ENCODE measurements around the gene TBL1XR1. TPM values are rescaled to one million over a fixed set of nuclear protein-coding genes. Genes with fewer than 3 reads are reported as not detected.
A peak's percentile ranks its signal among the peaks of the same experiment; 100 is the strongest.

Gene TBL1XR1
- total RNA-seq, 1 donor from 2014 or later, result 372 TPM

DNA sequence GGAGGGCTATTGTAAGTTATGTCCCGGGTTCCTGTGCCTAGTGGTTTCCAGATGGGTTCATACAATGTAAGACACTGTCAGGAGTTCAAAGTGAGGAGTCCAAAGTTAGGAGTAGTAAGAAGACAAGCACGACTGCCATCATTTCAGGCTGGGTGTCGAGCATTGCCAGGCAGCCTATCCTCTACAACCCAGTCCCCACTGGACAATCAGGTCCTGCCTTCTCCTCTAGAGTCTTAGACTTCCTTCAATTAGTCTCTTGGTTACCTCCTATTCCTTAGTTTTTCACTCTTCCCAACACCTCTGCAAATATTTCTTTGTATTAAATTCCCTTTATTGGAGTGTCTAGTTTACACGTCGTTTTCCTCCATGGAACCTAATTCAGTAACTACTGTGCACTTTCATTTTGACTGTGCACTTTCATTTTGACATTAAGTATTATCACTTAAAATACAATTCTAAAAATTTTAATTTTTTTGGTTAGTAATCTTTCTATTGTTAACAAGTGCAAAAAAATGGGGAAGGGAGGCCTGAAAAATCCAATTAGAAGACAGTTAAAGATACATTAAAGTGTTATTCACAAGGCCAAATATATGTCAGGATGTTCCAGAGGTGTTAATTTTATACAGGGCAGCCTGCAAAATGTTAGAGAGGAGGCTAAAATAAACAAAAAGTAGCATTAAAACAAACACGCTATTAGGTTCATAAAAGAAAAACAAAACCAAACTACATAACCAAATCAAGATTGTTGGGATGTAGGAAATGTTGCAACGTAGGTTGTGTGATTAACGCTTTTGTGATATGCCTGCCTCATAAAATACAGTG is 155.3 kb downstream of the TBL1XR1 start:
- TF ChIP-seq, protein P1, sequence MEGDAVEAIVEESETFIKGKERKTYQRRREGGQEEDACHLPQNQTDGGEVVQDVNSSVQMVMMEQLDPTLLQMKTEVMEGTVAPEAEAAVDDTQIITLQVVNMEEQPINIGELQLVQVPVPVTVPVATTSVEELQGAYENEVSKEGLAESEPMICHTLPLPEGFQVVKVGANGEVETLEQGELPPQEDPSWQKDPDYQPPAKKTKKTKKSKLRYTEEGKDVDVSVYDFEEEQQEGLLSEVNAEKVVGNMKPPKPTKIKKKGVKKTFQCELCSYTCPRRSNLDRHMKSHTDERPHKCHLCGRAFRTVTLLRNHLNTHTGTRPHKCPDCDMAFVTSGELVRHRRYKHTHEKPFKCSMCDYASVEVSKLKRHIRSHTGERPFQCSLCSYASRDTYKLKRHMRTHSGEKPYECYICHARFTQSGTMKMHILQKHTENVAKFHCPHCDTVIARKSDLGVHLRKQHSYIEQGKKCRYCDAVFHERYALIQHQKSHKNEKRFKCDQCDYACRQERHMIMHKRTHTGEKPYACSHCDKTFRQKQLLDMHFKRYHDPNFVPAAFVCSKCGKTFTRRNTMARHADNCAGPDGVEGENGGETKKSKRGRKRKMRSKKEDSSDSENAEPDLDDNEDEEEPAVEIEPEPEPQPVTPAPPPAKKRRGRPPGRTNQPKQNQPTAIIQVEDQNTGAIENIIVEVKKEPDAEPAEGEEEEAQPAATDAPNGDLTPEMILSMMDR (IDR thresholded peaks at IDR 0.05), result no peak
- intact Hi-C loops (cut with micrococcal nuclease), result no loop called here

GRCh38 chr3:177041021-177041729 is 156.1 kb downstream of the TBL1XR1 start:
- Mint-ChIP-seq H3K9me3 (peaks cover 5% of the 10 kb centered on the region), H3K4me3 (no peak overlapping the region), H3K4me1 (peaks cover 23% of the 10 kb centered on the region), H3K27ac (no peak overlapping the region), H3K36me3 (ENCODE audit: low read depth) (peaks cover 85% of the 10 kb centered on the region), H3K27me3 (no peaks in the 10 kb centered on the region)
- CTCF ChIA-PET, result no interaction called here
- POLR2A ChIA-PET, result no interaction called here
- TF ChIP-seq, protein P1 (IDR thresholded peaks at IDR 0.05), result no peak
- ATAC-seq (ENCODE audit: low read depth) (no peak), DNase-seq (no peak)
- intact Hi-C loops (cut with micrococcal nuclease), result no loop called here

More for the DNA sequence above, 155.3 kb downstream of the TBL1XR1 start:
- H3K27ac Mint-ChIP-seq, result no peak overlapping the region
- ChIA-PET POLR2A (no interaction called here), CTCF (no interaction called here)
- ATAC-seq (ENCODE audit: low read depth) (no peak), DNase-seq (no peak)
- no peak overlapping the region for H3K4me3 Mint-ChIP-seq
- peaks cover 85% of the 10 kb centered on the region for H3K36me3 Mint-ChIP-seq (ENCODE audit: low read depth)
- H3K9me3 Mint-ChIP-seq, result peaks cover 5% of the 10 kb centered on the region
- H3K4me1 Mint-ChIP-seq, result peaks cover 16% of the 10 kb centered on the region
- no peaks in the 10 kb centered on the region for H3K27me3 Mint-ChIP-seq

DNA sequence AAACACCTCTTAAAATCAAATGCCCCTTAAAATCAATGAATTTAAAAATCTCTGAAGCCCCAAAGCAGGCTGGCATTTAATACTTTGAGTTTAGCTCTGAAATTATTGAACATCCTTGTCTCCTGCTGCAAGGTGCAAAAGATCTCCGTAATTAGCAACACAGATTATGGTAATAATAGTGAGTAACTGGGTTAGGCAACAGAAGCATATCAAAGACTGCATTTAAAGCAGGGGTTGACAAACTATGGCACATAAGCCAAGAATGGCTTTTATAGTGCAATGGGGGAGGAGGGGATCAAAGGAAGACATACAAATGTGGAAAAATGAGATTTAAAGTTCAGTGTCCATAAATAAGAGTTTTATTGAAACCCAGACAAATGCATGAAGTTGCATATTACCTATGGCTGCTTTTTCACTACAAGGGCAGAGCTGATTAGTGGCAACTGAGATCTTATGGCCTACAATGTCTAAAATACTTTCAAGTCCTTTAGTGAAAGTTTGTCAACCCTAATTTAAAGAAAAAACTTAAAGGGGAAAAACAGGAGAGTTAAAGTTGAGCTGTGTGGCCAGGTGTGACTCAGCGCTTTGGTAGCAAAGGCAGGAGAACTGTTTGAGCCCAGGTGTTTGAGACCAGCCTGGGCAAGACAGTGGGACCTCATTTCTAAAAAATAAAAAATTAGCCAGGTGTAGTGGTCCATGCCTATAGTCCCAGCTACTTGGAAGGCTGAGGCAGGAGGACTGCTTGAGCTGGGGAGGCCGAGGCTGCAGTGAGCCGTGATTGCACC is 157.6 kb downstream of the TBL1XR1 start:
- no peaks in the 10 kb centered on the region for H3K27me3 Mint-ChIP-seq
- DNase-seq (no peak), ATAC-seq (ENCODE audit: low read depth) (no peak)
- POLR2A ChIA-PET, result no interaction called here
- TF ChIP-seq, protein P1 (IDR thresholded peaks at IDR 0.05), result no peak
- no peak overlapping the region for H3K4me3 Mint-ChIP-seq
- peaks cover 24% of the 10 kb centered on the region for H3K4me1 Mint-ChIP-seq
- H3K27ac Mint-ChIP-seq, result no peak overlapping the region
- peaks cover 5% of the 10 kb centered on the region for H3K9me3 Mint-ChIP-seq
- CTCF ChIA-PET, result no interaction called here
- peaks cover 85% of the 10 kb centered on the region for H3K36me3 Mint-ChIP-seq (ENCODE audit: low read depth)
- intact Hi-C loops (cut with micrococcal nuclease), result no loop called here

DNA sequence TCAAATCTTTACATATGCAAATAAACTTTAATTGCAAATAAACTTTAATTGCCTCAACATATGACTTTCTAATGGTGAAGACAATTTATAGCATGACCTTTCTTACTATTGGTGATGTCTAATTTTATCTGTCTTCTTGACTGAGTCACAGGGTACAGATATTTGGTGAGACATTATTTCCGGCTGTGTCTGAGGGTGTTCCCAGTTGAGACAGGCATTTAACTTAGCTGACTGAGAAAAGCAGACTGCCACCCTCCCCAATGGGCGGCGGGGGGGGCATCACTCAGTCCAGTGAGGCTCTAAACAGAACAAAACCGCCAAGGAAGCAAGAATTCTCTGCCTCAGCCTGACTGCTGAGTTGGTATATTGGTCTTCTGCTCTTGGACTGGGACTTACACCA is 160.0 kb downstream of the TBL1XR1 start:
- TF ChIP-seq, protein P1 (IDR thresholded peaks at IDR 0.05), result no peak
- H3K27ac Mint-ChIP-seq, result no peak overlapping the region

More for the DNA sequence above, 160.0 kb downstream of the TBL1XR1 start:
- Mint-ChIP-seq H3K4me3 (no peak overlapping the region), H3K36me3 (ENCODE audit: low read depth) (peaks cover 84% of the 10 kb centered on the region), H3K27me3 (no peaks in the 10 kb centered on the region), H3K9me3 (no peaks in the 10 kb centered on the region), H3K4me1 (peaks cover 24% of the 10 kb centered on the region)
- ATAC-seq (ENCODE audit: low read depth) (peak; percentile 31), DNase-seq (no peak)
- ChIA-PET POLR2A (interaction anchor here (0.5 kb wide), 1 partner anchor 440 kb away, joined by 3 read pairs; no protein-coding TSS in a partner anchor), CTCF (no interaction called here)
- intact Hi-C loops (cut with micrococcal nuclease), result no loop called here
